Fibroblast of skin of back (primary cell): ENCODE data around the gene DCLK1.

ENCODE experiments used
- DNase-seq: peaks from one replicate; pipeline ENCODE4 v3.0.0-alpha.2; 2013

Gene DCLK1

DNA sequence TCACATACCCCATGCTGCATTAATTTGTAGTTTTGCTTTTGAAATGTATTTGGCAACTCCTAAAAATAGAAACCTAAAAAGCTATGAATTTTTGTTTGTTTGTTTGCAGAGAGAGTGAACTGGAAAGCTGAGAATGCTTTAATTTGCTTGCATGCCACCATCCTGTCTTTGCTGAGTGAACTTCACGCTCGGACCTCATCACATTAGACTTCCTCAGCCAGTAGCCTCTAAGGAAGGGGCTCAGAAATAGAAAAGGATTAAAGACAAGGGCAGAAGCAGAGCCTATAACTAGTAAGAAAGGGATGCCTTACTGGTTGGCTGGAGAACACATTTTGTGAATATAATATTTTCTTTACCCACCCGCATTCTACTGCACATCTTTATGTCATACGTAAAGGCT is 275.1 kb downstream of the DCLK1 start:
- no peak for DNase-seq

DNA sequence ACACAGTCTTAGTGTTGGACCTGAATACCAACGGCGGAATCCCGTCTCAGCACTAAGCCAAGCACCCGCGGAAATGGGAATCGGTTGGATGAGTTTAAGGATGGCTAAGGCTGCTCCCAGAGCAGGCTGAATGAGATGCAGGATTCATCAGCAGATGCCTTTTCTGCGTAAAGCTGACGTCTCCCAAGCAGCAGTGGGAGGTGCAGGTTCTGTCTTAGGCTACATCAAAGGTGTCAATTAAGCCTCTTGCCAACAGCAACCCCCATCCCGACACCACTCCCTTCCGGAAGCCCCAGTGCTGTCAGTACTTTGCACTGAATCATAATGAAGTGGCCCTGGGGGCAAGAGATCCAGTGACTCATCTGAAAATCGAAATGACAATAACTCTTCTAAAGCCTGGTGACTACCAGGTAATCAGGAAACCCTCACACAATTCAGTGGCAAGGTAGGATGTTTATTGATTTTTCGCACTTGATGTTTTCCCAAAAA is 275.6 kb downstream of the DCLK1 start:
- peak; percentile 59 for DNase-seq

DNA sequence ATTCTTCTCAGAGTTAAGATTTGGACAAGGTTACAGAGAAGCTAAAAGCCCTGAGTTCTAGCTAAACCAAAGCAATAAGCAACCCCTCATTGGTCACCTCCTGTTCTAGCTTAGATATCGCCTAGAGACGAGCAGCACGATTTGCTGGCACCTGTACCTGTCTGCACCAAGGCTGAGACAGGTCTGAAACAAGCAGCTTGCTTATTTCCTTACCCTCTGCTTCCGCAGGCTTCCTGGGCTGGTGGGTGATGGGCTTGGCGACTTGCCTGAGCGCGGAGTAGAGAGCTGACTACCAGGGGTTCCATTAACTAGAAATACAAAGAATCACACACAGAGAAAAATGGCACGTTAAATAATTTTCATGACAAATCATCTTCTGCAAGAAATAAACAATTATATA is 276.9 kb downstream of the DCLK1 start:
- no peak for DNase-seq

DNA sequence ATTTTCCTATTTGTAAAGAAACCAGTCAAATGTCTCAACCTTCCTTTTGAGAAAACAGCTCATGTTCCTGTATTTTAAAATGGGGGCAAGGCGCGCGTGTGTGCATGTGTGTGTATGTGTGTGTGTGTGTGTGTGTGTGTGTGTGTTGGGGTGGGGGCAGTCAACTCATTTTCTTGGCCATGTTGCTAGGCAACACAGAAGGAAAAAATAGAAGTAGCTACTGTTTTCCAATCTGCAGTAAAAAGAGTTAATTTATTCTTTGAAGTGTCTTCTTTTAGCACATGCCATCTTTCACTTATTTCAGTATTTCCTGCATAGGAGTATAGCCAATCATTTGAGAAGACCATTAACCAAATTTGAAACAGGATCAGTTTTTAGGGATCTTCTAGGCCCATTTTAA is 279.3 kb downstream of the DCLK1 start:
- DNase-seq = no peak

DNA sequence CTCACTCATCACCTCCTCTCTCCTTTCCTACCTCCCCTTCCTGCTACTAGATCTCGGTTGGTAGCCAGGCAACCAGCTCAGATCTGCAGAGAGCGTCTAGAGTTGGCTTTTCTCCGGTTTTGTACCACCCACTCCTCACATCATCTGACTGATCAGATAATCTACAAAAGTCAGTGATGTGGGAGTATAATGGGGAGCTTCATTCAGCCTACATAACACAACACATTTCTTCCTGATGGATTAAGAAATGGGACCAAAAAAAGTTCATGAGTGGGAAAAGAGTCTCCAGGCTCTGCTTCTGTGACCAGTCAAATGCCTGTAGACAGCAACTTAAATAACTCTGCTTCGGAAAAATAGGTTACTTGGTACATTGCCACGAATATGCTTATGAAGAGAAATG is 279.8 kb downstream of the DCLK1 start:
- no peak for DNase-seq

DNA sequence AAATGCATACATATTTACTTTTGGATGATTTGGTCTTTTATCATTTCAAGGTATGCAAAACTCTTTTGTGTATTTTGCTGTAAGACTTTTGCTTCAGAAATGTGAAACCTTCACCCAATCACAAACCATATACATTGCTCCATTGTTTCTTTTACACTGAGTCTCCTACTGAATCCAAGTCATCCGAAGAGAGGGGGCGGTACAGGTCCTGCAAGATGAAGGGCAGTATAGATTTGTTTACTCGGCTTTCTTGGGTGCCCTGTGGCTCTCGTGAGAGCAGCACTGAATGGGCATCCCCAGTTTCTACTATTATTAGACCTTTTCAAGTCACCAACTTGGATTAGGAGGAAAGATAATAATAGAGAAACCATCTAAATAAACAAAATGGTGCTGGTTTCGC is 280.6 kb downstream of the DCLK1 start:
- no peak for DNase-seq

DNA sequence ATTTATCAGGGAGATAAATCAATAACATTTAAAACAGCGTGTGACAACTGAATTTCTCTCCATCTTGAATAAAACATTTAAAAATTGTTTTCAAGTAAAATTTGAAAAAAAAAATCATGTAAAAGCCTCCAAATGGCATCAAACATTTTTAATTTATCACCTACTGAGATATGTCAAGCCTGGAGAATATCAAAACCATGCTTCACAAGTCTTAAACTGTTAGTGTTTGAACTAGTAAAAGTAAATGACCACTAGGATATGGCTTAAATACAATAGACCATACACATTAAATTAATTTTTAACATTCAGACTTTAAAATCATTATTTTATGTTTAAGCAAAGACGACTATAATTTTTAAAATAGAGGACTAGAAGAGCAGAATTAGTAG is 281.9 kb downstream of the DCLK1 start:
- no peak for DNase-seq

DNA sequence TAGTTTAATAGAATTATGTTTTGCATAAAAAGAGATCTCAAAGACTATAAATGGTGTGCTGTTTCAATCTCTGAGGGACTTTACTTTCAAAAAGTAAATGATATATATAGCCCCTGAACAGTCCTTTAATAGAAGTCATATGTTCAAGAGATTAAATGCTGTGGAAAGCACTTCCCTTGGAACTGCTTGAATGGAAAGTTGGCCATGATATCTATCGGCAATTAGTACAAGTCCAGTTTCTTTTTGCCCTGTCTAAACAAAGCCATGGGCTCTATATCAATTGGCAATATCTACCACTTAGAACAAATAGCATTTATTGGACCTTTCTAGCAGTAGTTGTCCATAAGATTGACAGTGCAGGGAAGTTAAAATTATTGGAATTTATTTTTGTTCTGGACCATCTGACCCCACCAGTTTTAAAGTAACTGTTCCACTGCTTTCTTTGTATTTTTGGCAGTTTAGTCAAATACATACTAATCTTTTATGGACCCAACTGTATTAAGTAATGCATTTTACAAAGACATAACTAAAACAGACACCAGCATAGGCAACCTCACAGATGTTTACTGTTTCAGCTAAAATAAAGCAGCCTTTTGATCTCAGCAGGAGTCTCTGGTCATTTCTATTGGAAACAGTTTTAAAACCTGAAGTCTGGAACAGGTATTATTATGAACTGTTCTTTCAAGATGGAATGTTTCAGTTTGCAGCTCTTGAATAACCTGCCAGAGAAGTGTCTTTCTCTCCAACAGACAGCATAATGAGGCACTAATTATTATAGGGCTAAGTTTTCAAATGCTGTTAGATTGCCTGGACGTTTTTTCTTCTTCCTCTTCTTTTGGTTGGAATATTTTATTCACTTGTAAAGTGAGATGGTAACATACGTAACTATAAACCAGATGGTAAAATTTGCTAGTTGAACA is 282.6 kb downstream of the DCLK1 start:
- no peak for DNase-seq

DNA sequence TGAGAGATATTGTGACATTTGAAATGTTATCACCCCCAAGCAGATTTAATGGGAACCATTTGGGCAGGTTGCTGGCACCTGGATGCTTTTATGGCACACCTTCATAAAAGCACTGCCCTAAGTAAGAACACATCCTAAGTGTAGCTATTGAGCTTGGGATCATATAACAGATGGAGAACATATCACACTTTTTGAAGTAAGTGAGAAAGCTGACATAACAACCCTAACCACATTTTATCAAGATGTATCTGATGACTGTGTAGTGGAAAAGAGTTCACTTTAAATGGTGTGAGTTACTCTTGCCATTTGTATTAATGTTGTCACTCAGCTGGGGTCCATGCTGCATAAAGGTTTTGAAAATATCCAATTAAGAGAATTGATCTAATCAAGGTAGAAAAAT is 287.9 kb downstream of the DCLK1 start:
- DNase-seq = no peak

DNA sequence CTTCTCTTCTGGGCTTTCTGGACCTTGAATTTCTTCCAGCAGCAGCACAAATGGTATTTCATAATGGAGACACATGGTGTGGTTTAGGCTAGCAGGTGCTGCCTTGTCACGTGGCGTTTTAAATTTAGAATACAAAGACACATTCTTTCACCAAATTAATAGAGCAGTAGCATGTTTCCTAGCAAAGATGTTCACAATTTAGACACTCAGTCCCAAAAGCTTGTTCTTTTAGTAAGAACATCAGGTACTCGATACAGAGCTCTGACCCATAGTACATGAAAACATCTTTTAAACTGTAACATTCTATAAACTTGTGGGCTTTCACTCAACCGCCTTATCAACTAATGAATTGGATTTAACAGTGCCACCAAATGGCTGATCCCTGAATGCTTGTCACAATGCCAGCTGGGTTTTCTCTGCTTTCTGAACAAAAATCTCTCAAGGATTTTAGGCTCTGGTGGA is 290.1 kb downstream of the DCLK1 start:
- no peak for DNase-seq

DNA sequence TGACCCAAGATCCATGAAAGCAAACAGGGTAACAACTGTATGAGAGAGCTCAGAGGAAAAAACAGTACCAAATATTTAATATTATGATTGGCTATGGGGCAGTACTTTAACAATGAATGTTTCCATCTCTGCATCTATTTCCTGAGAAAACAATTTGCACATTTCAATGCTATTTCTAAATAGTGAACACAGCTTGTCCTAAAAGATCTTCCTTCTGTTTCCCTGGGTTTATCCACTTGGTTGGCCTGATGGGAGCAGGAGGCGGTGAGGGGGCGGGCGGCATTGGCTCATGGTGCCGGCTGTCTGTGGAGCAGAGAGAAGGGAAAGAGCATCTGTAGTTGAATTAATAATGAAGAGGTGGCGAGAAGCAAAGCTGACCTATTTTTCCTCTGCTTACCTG is 291.4 kb downstream of the DCLK1 start:
- DNase-seq = no peak

DNA sequence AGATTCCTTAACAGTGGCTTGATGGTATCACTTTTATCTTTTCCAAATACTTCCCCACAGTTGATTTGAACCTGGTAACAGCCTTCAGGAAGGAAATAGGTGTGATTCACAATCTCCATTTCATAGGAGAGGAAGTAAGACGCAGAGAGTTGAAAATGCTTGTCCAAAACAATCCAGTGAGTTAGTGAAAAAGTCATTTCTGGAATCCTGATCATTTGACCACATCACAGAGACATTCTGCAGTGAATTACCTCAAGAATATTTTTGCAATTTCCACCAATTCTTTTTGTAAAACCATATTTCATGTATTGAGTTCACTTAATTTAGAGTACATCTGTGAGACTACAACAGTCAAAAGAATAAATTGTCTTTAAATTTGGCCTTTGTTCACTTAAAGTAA is 292.8 kb downstream of the DCLK1 start:
- DNase-seq = peak; percentile 89

DNA sequence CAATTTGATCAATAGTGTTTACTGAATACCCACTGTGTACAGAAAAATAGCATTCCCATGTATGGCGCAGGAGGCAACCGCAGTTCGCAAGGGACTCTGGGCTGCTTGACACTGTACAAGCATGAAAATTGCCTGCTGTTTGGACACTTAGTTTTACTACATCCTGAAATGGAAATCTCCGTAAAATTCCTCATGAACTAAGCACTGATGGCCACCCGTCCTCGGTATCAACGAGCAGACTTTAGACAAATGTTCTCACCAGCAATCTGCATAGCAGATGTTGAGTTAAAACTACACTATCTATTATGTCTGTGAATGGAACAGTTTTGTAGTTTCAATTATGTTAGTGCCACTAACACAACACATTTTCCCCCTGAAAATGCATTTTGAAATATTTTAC is 294.7 kb downstream of the DCLK1 start:
- DNase-seq = no peak

DNA sequence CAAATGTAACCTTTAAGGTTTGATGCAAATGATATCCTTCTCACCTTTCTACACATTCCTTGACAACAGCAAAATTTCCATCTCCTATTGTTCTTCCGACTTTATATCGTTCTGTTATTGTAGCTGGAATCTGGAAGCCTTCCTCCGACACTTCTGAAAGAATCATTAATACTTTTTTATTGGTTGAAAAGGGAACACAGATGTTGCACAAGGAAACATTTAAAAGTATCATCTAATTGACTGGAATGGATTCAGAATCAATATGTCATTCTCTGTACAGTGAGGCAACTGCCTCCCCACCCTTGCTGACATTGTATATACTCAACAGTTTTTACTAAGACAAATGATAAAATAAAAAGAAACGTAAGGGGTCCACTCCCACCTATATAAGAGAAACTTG is 295.2 kb downstream of the DCLK1 start:
- no peak for DNase-seq

DNA sequence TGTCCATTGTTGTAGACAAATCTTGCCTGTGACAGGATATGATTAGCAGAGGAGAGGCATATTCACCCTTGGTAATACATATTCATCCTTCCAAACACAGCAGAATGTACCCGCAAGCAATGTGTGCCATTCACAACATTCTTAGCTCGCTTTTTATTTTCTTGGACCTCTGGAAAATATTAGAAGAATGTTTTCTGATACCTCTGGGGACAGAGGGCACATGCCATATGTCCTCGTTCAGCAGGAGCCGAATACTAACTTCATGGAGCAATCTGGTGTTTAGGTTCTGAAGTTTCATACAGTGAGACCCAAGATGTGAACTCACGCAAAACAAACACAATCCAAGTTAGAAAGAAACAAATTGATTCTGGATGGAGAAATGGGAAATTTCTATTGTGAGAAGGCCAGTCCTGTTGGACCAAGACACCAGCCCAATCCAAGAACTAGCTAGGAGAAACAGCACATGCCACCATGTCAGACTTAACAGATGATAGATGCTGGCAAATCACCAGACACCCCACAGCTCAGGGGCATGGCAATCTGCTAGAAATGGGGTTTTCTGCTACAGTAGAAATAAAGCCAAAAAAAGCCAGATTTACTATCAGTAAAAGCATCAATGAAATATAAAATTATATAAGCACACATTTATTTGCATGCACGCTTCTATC is 297.4 kb downstream of the DCLK1 start:
- peak; percentile 67 for DNase-seq

DNA sequence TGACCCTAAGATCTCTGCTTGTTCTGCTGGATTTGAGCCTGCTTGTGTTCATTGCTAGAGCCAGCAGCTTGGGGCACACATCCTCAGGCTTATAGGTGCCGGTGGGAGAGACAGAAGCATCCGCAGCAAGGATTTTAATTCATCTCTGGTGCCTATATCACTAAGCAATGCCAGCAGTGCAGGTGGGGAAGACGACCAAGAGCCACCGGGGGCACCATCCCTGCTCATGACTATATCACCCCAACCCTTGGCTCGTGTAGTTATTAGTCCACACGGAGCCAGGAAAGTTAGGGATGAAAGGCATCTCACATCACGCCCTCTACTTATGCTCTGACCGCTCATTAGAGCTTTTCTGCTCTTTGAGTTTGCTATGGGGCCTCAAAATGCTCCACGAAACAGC is 298.2 kb downstream of the DCLK1 start:
- no peak for DNase-seq

DNA sequence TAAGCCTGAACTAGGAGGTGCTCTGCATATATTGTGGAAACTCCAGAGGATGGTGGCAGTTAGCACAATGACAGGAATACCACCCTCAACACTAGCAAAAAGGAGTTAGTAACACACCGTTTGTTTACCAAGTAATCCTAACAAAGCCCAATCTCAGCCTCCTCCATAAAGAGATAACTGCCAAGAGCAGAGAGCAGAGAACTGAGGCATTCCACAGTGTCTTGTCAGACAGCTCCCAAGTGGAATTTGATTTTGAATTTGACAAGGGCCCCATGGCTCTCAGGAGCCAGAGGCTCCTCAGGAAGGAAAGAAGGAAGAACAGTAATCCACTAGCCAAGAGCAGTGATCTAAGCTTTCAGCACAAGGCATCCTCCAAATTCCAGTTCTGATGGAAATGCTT is 298.6 kb downstream of the DCLK1 start:
- peak; percentile 34 for DNase-seq

DNA sequence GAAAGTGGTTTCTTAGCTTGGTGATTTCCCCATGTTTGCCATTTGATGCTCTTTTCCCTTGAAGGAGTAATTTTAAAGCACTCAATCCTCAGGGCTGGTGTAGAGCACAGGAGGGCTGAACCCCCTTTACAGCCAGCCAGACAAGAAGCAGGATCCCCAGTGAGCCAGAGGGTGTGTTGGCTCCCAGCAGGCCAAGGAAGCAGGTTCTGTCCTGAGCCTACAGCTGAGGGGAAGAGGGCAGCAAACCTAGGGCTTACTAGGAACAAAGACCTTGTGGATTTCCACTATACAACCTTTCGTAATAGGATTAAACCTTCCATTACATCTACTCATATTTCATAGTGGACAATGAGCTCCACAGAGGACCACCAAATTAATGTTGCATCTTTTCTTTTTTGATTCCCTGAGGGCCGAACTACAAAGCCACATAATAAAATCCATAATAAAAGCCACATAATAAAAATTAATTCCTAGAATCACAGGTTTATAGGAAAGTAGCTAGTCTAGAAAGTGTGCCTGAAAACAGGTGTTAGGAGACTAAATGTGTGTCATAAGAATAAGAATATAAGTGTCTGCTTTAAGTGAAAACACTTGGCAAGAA is 300.2 kb downstream of the DCLK1 start:
- no peak for DNase-seq

DNA sequence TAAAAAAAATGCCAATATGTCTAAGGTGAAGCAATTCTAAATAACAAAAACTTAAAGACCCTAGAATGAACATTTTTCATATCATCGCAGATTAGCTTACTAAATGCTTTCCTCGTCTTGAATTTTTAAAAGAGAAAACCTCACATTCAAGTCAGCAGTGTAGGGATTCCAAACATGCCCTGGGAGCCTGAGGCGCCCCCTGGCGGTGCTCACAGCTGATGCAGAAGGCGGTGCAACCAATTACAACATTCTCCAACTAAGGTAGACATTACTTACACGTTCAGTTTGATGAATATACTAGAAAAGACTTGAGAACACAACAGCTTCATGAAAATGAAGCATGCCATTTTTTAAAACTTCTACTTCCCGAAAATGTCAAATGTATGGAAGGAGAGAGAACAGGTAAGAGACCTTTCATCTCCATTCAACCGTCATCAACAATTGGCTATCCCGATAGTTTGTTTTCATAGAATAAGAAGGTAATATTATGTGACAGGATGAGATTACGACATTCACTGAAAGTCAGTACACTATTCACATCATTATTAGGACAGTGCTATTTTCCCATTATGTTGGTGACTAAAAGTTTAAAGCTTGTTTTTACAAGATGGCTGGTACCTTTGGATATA is 304.4 kb downstream of the DCLK1 start:
- no peak for DNase-seq

DNA sequence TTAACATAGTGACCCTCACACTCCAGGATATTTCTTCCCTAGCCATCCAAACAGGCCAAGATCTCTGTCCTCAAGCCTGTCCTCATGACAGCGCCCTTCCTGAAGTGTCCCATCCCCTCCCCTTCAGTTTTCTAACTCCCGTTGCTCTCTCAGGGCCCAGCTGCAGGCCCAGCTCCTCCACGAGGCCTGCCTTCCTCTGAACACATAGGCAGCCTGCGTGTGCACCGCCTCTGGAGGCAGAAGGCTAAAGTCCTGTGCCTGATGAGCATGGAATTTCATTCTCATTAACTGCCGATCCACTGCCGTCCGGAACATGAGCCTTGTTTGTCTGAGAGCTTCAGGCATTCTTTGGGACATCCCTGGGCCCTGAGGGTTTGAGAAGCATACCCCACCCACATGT is 306.4 kb downstream of the DCLK1 start:
- DNase-seq = no peak

DNA sequence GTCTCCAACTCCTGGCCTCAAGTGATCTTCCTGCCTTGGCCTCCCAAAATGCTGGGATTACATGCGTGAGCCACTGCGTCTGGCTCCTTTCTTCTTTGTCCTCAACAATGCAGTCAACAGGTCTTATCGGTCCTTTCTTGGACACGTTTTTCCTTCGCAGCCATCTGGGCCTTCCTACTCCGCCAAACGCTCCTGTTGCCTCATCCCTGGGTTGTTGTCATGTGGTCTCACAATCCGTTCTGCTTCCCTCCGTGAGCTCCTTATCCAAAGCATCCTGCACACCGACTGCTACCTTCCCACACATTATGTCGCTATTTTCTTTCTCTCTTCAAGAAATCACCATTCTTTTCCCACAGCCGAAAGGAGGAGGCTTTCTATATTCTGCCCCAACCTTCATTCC is 306.8 kb downstream of the DCLK1 start:
- no peak for DNase-seq

DNA sequence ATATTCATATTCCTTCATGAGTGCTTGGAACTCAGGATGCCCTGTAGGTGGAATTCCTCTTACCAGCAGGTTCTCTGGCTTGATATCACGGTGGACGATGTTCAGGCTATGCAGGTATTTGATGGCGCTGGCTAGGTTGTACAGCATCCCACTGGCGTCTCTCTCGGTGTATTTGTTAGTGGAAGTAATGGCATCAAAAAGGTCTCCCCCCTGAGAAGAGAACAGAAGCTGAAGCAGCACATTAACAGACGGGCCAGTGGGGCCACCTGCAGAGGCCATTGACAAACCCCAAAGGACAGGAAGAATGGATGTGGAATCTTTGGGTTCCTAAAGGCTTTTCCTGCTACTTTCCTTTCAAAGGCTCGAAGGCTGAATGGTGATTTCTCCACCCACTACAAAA is 308.5 kb downstream of the DCLK1 start:
- DNase-seq = no peak

DNA sequence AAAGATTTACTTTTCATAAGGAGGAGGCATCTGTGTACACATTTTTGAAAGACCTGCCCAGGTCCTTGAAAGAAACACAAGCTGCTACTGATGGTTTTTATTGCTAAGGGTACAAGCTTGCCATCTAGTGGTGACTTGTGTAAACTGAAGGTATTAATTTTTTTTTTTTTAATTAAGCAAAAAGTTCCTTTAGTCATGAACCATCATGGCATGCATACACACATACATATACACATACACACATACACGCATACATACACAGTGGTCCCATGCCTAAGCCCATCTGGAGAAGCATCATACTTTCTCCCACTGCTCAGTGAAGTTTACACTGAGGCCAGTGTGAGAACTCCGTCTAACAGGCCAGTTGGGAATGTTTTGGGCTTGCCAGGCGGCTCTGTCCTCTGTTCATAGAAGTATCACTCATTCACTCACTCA is 312.5 kb downstream of the DCLK1 start:
- peak; percentile 40 for DNase-seq
